GM19328 (cell line): ENCODE results near the gene NDFIP1.
"Not testable (repeated sequence)": the region's sequence is repeated elsewhere in the genome, so short reads cannot be mapped to it uniquely, and the experiment has no call there.

ENCODE experiments used
- ATAC-seq: cut with Tn5 transposase; IDR thresholded peaks from one replicate; pipeline ENCODE4 v1.9.1; 2021; ENCODE audit warnings: mild to moderate bottlenecking, moderate library complexity; ENCODE audit not compliant: unreplicated experiment

Gene NDFIP1

DNA sequence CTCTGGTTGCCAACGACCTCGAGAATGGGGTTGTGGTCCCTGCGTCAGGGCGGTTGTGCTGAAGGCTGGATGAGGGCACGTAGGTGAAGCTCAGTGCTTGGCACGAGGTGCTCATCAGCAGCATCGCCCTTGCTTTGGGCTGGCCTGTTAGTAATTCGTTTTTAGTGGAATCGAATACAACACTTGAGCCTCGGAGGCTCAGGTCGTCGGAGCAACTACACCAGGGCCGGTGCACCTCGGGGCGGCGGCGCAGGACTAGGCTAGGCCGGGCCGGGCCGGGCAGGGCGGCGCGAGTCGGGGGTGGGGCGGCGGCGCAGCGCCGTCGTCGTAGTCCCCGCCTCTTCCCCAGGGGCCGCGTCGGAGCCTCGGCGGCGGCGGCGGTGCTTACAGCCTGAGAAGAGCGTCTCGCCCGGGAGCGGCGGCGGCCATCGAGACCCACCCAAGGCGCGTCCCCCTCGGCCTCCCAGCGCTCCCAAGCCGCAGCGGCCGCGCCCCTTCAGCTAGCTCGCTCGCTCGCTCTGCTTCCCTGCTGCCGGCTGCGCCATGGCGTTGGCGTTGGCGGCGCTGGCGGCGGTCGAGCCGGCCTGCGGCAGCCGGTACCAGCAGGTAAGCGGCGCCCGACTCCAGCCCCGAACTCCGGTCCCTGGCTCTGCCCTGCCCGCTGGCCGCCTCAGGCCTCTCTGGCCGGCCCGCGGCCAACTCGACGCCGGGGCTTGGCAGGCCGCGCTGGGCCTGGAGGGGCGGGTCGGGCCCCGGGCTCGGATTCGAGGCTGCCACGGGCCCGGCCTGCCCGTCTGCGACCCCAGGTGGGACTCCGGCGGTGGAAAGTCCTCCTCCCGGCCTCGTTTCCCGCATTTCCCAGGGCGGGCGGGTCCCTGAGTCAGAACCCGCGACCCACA is at the start of gene NDFIP1:
Gene NDFIP1, plus strand, starts transcription at position 348 of the 899 bp plus-strand sequence. Its CDS starts 196 bp downstream, at position 544.
- peak; percentile 94 for ATAC-seq

DNA sequence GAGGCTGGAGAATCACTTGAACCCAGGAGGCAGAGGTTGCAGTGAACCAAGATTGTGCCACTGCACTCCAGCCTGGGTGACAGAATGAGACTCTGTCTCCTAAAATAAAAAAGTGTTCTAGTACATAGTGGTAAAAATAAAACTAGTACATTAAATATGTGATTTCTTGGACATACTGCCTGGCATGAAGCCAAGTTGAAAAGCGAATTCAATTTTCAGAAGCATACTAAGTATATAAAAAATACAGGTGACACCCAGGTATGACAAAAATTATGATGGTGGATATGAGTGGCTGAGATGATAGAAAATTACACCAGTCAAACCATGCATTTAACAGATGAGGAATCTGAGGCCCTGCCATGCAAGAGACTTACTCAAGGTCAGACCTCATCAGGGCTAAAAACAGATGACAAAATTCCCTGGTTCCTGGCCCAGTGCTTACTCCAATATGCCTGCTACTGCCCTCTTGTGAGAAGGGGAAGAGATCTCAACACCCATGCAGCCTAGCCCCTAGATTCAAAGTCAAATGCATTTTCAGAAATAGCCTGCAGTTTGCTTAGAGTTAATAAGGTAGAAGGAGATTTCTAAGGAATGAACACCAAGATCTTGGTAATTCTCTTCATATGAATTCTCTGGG is 49.2 kb upstream of the NDFIP1 start:
- ATAC-seq: no peak

GRCh38 chr5:142063376-142063775 is 45.2 kb upstream of the NDFIP1 start:
- ATAC-seq: no peak

GRCh38 chr5:142063878-142064331 is 44.7 kb upstream of the NDFIP1 start:
- ATAC-seq: no peak

- ATAC-seq: no peak
Measured at GRCh38 chr5:142065273-142065672, 43.3 kb upstream of the NDFIP1 start.

DNA sequence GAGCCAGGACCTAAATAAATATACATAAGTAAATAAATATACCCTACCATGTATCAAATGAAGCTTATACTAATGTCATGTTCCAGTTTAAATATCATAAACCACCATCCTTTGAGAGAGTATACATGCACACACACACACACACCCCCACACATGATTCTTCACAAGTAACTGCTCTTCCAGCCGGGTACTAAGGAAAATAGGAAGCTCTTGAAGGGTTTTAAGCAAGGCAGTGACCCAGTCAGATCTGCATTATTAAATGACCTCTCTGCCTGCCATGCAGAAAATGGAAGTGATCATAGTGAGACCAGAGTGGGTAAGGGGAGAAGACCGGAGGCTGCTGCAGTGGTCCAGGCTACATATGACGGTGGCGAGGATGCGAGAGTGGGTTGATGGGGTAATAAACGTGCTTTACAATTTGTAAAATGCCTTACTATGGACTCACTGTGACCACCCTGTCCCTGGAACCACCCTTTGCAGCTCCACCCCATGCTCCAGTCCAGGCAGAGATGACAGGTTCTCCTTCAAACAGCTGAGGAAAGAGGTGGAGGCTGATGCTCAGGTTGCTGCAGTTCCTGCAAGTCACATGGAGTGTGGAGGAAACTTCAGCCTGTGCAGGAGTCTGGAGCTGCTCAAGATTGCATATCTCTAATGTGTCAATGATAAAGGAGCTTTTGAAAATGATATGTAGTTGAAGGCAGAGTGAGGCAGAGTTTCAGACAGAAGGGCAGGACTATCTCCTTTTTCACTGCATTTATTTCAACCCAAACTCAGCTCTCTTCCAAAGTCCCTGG is 38.8 kb upstream of the NDFIP1 start:
- ATAC-seq: no peak

- no peak for ATAC-seq
Measured at GRCh38 chr5:142070734-142071133, 37.8 kb upstream of the NDFIP1 start.

- no peak for ATAC-seq
Measured at GRCh38 chr5:142072488-142072887, 36.1 kb upstream of the NDFIP1 start.

DNA sequence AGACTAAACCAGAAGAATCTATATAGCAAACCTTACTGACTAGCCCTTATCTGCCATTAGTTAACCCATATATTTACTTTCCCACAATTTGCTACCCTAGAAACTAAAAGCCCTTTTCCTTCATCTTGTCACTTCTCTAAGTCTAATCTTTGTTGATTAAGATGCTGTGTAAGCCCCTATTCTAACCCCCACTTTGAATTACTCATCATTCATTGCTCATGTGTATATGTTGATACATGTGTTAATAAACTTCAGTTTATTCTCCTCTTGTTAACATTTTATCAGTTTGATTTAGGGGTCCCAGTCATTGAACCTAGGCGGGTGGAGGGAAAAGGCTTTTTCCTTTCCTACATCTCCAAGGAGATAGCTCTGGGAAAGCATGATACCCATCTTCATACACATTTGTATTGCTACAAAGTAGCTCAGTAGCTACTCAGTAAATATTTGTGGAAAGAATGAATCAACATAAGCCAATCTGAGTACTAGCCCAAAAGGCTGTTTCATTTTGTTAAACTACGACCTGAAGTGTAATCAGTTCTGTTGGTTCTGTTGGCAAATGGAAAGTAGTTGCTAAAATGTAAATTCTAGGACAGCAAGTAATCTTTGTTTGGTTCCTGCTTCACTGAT is 35.1 kb upstream of the NDFIP1 start:
- ATAC-seq: no peak

- no peak for ATAC-seq
Measured at GRCh38 chr5:142074006-142074405, 34.6 kb upstream of the NDFIP1 start.

DNA sequence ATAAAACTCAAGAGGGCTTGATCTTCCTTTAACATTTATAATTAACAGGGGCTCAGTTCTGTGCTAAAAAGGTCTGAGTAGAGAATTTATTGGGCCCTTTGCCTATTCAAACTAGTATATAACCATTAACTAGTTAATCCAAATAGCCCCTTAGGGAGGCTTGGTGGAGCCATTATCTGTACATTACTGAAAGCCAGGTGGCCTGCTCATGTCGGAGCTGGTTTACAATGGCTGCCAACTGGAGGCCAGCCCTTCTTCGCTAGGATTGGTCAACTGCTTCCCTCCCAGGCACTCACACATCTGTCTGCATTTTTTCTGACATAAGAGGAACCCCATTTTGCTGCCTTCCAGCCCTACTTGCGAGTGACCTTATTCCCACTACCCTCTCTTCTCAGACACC is 30.4 kb upstream of the NDFIP1 start:
- ATAC-seq: no peak

- ATAC-seq: no peak
Measured at GRCh38 chr5:142078706-142079105, 29.9 kb upstream of the NDFIP1 start.

GRCh38 chr5:142079306-142079721 is 29.3 kb upstream of the NDFIP1 start:
- no peak for ATAC-seq

DNA sequence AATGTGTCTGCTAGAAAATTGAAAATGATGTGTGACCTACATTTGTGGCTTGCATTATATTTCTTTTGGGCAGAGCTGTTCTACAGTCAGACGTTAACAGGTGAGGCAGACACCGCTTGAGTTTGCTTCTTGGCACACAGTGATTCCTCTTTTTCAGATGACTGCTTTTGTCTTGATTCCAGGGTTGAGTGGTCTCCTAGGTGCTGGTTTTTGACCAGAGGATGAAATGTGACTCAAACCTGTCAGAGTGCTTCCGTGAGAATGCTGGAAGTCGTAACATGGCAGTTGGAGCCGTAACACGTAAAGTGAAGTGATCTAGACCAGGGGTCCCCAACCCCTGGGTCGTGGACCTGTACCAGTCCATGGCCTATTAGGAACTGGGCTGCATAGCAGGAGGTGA is 28.3 kb upstream of the NDFIP1 start:
- ATAC-seq: no peak

DNA sequence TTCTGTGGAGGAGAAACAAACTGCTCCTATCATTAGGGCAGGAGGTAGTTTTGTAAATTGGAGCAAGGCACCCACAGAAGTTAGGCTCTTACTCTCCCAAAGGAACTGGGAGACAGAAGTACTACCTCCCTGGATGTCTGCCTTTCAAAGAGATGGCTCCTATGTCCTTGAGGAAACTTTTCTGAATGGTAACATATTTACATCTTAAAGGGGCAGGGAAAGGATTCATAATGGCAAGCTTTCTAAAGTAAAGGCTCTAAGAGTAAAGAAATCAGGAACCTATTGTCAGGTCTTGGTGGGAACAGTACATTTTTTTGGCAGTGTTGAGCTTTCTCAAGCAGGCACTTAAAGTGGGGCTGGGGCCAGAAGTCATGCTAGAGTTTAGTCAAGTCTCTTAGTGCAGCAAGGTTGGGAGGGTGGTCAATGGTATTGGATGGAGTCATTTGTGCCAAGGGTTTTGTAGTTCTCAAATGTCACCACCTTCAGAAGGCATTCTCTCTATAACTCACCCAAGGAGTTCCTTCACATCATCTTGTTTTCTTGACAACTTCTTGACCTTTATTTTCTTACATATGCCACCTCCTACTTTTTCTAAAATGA is 26.3 kb upstream of the NDFIP1 start:
- ATAC-seq: no peak

GRCh38 chr5:142086229-142086628 is 22.4 kb upstream of the NDFIP1 start:
- ATAC-seq: no peak

DNA sequence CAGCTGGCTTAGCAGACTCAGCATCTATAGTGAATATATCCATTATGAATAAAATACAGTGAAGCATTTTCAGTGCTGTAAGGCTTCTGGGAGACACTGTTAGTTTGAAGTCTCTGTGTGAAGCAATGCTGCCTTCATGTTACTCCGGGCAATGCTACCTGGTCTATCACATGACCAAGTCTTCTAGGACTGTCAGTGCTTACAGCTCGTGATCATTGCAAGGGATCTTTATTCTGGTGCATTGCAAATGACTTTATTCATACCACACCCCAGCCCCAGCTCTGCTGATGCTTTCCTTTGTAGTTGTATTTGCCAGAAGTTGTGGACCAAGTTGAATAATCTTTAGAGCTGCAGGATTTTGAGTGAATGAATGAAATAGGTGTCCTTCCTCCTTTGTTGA is 21.9 kb upstream of the NDFIP1 start:
- no peak for ATAC-seq

GRCh38 chr5:142087920-142088679 is 20.5 kb upstream of the NDFIP1 start:
- ATAC-seq: no peak

- not testable (repeated sequence) for ATAC-seq
Measured at GRCh38 chr5:142088855-142089479, 19.6 kb upstream of the NDFIP1 start.
